Measurements from ENCODE around the gene THAP11. TPM values are rescaled to one million over a fixed set of nuclear protein-coding genes. Genes with fewer than 3 reads are reported as not detected.

Gene THAP11
- polyA plus RNA-seq, 1 of the 3 experiments (the other 2 are of a cell fraction), result 34.8 TPM

DNA sequence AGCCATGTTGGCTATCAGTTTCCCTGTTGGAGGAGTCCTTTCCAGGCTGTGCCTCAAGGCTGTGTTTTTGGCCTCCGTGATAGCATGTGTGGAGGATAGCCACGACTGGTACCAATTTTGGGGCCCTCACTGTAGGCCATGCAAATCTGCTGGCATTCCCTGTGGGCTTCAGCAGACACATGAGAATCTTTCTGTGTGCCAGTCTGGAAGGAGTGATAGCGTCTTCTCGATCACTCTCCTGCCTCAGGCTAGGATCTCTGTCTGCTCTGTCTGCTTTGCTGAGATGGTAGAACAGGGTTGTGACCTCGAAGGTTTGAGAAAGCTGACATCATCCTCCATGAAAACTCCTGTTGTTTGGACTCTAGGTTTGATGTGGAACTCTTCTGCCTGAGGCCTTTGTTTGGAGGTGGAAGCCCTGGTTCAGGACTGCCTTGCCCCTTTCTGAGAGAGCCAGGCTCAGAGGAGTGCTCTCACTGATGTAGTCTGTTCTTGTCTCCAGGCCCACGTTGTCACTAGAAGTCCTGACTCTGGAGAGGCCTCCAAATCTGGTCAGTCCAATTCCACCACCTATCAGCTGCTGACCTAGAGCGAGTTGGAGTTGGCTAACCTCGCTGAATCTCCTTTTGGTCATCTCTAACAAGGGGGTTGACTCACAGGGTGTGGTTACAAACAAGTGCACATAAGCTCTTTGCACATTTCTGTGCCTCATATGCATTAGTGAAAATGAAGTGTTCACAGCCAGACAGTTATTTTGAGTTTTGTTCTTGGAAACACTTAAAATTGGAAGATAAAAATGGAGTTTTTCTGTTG lies 18.7 kb downstream of the THAP11 start:
- 88% methylated on average over 5 of the region's 8 CpGs for WGBS (ENCODE audit: low lambda C conversion rate)
- peaks cover 18 to 22% of the 10 kb centered on the region in 2 experiments for H3K36me3 ChIP-seq (replicated peaks in 1 of 2; ENCODE audit: control insufficient read depth in 1 of 2, insufficient read depth in 2 of 2, low read length in 1 of 2)
- TF ChIP-seq, protein P1, sequence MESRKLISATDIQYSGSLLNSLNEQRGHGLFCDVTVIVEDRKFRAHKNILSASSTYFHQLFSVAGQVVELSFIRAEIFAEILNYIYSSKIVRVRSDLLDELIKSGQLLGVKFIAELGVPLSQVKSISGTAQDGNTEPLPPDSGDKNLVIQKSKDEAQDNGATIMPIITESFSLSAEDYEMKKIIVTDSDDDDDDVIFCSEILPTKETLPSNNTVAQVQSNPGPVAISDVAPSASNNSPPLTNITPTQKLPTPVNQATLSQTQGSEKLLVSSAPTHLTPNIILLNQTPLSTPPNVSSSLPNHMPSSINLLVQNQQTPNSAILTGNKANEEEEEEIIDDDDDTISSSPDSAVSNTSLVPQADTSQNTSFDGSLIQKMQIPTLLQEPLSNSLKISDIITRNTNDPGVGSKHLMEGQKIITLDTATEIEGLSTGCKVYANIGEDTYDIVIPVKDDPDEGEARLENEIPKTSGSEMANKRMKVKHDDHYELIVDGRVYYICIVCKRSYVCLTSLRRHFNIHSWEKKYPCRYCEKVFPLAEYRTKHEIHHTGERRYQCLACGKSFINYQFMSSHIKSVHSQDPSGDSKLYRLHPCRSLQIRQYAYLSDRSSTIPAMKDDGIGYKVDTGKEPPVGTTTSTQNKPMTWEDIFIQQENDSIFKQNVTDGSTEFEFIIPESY (IDR thresholded peaks at IDR 0.05; ENCODE audit: borderline replicate concordance, low read depth), result no peak
- H3K9me3 ChIP-seq, result no peaks in the 10 kb centered on the region
- peaks cover 98% of the 10 kb centered on the region for H4K20me1 ChIP-seq (ENCODE audit: insufficient read depth)
- no peak for DNase-seq
- no peak overlapping the region for H3K4me3 ChIP-seq (ENCODE audit: low read depth in 2 of 2, low read length in 1 of 2)
- H3K4me2 ChIP-seq, result no peak overlapping the region
- H3K79me2 ChIP-seq (ENCODE audit: insufficient read depth), result peaks cover 100% of the 10 kb centered on the region
- H3K27ac ChIP-seq (ENCODE audit: low read depth in 2 of 2, low read length in 1 of 2), result no peak overlapping the region
- peaks cover 2 to 16% of the 10 kb centered on the region in 2 experiments; a peak in 2 of 4 replicates for H3K4me1 ChIP-seq (ENCODE audit: control insufficient read depth in 1 of 2, insufficient read depth in 2 of 2, low read depth in 1 of 2, low read length in 1 of 2)
- H3K27me3 ChIP-seq (ENCODE audit: insufficient read depth), result no peaks in the 10 kb centered on the region
- no peak overlapping the region for H2AFZ ChIP-seq (ENCODE audit: low read depth)
- CTCF ChIA-PET, result interaction anchor here (1.2 to 4.5 kb wide), 3 partner anchors 22 to 44 kb away, joined by 5 to 18 read pairs (median 5); no protein-coding TSS in a partner anchor
- no peaks in the 10 kb centered on the region for H3K9me2 ChIP-seq
- H3F3A ChIP-seq (replicated peaks; ENCODE audit: insufficient read depth), result peaks cover 14% of the 10 kb centered on the region
- POLR2A ChIA-PET, result no interaction called here
- H3K9ac ChIP-seq, result no peak overlapping the region

DNA sequence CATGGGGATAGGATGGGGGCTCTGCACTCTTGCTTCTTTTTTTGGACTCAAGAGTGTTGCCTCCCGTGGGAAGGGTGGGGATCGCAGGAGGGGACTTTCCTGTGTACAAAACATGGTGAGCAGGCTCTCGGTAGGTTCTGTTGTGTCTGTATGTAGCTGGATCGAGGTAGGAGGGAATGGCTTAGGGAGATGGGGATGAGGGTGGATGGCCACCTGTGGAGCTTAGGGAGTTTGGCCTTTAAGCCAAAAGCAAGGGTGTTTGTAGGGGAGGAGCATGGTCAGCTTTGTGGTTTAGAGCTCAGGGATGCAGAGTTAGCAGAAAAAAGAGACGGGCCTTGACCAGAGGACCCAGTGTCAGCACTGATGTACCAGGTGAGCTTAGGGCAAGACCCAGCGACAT lies 19.8 kb downstream of the THAP11 start:
- H3K27ac ChIP-seq (ENCODE audit: low read depth in 2 of 2, low read length in 1 of 2), result no peak overlapping the region
- no peaks in the 10 kb centered on the region for H3K9me2 ChIP-seq
- no peak for DNase-seq
- no peak overlapping the region for H2AFZ ChIP-seq (ENCODE audit: low read depth)
- 97% methylated on average over 6 of the region's 6 CpGs for WGBS (ENCODE audit: low lambda C conversion rate)
- TF ChIP-seq CHD2 (IDR thresholded peaks at IDR 0.05; ENCODE audit: low read length, partially characterized antibody) (no peak), POLR2AphosphoS5 (IDR thresholded peaks at IDR 0.05; ENCODE audit: low read depth, low read length) (no peak), NRF1 (IDR thresholded peaks at IDR 0.05; ENCODE audit: low read depth, low read length) (no peak), FOSL2 (IDR thresholded peaks at IDR 0.05; ENCODE audit: borderline replicate concordance, low read depth) (no peak), SMC3 (IDR thresholded peaks at IDR 0.05; ENCODE audit: low read depth, low read length) (no peak), JUND (IDR thresholded peaks at IDR 0.05) (no peak), RXRA (IDR thresholded peaks at IDR 0.05; ENCODE audit: borderline replicate concordance, low read depth) (no peak), YY1 (IDR thresholded peaks at IDR 0.05; ENCODE audit: low read depth) (no peak), SIN3A (IDR thresholded peaks at IDR 0.05; ENCODE audit: borderline replicate concordance, low read depth, low read length) (no peak), FOXM1 (IDR thresholded peaks at IDR 0.05; ENCODE audit: low read depth) (no peak), GABPA (IDR thresholded peaks at IDR 0.05; ENCODE audit: low read depth) (no peak), RAD21 (IDR thresholded peaks at IDR 0.05; ENCODE audit: low read length) (no peak), EZH2phosphoT487 (IDR thresholded peaks at IDR 0.05; ENCODE audit: borderline replicate concordance, low read depth) (no peak)
- TF ChIP-seq, protein P2, sequence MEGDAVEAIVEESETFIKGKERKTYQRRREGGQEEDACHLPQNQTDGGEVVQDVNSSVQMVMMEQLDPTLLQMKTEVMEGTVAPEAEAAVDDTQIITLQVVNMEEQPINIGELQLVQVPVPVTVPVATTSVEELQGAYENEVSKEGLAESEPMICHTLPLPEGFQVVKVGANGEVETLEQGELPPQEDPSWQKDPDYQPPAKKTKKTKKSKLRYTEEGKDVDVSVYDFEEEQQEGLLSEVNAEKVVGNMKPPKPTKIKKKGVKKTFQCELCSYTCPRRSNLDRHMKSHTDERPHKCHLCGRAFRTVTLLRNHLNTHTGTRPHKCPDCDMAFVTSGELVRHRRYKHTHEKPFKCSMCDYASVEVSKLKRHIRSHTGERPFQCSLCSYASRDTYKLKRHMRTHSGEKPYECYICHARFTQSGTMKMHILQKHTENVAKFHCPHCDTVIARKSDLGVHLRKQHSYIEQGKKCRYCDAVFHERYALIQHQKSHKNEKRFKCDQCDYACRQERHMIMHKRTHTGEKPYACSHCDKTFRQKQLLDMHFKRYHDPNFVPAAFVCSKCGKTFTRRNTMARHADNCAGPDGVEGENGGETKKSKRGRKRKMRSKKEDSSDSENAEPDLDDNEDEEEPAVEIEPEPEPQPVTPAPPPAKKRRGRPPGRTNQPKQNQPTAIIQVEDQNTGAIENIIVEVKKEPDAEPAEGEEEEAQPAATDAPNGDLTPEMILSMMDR (IDR thresholded peaks at IDR 0.05), result no peak
- TF ChIP-seq, protein P3, sequence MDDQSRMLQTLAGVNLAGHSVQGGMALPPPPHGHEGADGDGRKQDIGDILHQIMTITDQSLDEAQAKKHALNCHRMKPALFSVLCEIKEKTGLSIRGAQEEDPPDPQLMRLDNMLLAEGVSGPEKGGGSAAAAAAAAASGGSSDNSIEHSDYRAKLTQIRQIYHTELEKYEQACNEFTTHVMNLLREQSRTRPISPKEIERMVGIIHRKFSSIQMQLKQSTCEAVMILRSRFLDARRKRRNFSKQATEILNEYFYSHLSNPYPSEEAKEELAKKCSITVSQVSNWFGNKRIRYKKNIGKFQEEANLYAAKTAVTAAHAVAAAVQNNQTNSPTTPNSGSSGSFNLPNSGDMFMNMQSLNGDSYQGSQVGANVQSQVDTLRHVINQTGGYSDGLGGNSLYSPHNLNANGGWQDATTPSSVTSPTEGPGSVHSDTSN (IDR thresholded peaks at IDR 0.05), result no peak
- TF ChIP-seq, protein P4, sequence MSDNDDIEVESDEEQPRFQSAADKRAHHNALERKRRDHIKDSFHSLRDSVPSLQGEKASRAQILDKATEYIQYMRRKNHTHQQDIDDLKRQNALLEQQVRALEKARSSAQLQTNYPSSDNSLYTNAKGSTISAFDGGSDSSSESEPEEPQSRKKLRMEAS (IDR thresholded peaks at IDR 0.05; ENCODE audit: low read depth), result no peak
- TF ChIP-seq, protein P5, sequence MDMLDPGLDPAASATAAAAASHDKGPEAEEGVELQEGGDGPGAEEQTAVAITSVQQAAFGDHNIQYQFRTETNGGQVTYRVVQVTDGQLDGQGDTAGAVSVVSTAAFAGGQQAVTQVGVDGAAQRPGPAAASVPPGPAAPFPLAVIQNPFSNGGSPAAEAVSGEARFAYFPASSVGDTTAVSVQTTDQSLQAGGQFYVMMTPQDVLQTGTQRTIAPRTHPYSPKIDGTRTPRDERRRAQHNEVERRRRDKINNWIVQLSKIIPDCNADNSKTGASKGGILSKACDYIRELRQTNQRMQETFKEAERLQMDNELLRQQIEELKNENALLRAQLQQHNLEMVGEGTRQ (IDR thresholded peaks at IDR 0.05; ENCODE audit: borderline replicate concordance, low read depth, low read length), result no peak
- ChIA-PET POLR2A (no interaction called here), CTCF (interaction anchor here (0.9 to 4.5 kb wide), 4 partner anchors 15 to 67 kb away, joined by 3 to 18 read pairs (median 4); partner anchors contain the start of genes CENPT and NUTF2)
- no peak overlapping the region for H3K4me2 ChIP-seq
- H3F3A ChIP-seq (replicated peaks; ENCODE audit: insufficient read depth), result peaks cover 14% of the 10 kb centered on the region
- peaks cover 91% of the 10 kb centered on the region for H4K20me1 ChIP-seq (ENCODE audit: insufficient read depth)
- peaks cover 27 to 31% of the 10 kb centered on the region in 2 experiments for H3K36me3 ChIP-seq (replicated peaks in 1 of 2; ENCODE audit: control insufficient read depth in 1 of 2, insufficient read depth in 2 of 2, low read length in 1 of 2)
- H3K79me2 ChIP-seq (ENCODE audit: insufficient read depth), result peaks cover 100% of the 10 kb centered on the region
- no peaks in the 10 kb centered on the region for H3K9me3 ChIP-seq
- no peaks in the 10 kb centered on the region for H3K27me3 ChIP-seq (ENCODE audit: insufficient read depth)
- H3K4me1 ChIP-seq (ENCODE audit: control insufficient read depth in 1 of 2, insufficient read depth in 2 of 2, low read depth in 1 of 2, low read length in 1 of 2), result peaks cover 2 to 16% of the 10 kb centered on the region in 2 experiments; a peak in 2 of 4 replicates
- no peak overlapping the region for H3K9ac ChIP-seq
- H3K4me3 ChIP-seq (ENCODE audit: low read depth in 2 of 2, low read length in 1 of 2), result no peak overlapping the region
